H1 (cell line): Measurements from ENCODE around the gene RFK.

Source experiments
- ASH2L ChIP-seq: fragments of 200-600, 300-600 bp; sonication (generic); IDR thresholded peaks from one replicate; pipeline ENCODE4 v1.7.1; 2017; ENCODE audit warnings: low read length
- CEBPB ChIP-seq: IDR thresholded peaks from 2 replicates; pipeline ENCODE4 v1.6.1; 2012; ENCODE audit warnings: low read depth, low read length
- CTCF ChIP-seq, 3 experiments: IDR thresholded peaks; 1 replicate in 2 of 3; 2 replicates in 1 of 3; pipeline versions ENCODE4 v1.5.1 to v1.6.1; 2011; ENCODE audit warnings: low read length in 3 of 3, mild to moderate bottlenecking in 3 of 3, inconsistent platforms in 2 of 3, low read depth in 1 of 3, moderate library complexity in 1 of 3; ENCODE audit not compliant: insufficient read depth in 1 of 3; ENCODE audit errors: control extremely low read depth in 1 of 3
- E2F6 ChIP-seq: IDR thresholded peaks from 2 replicates; pipeline ENCODE4 v1.6.1; 2012; ENCODE audit warnings: inconsistent platforms
- EP300 ChIP-seq, 2 experiments: IDR thresholded peaks; 1 replicate in 1 of 2; 2 replicates in 1 of 2; pipeline ENCODE4 v1.6.1; 2011 to 2012; ENCODE audit warnings: low read depth in 2 of 2, low read length in 2 of 2, mild to moderate bottlenecking in 2 of 2, borderline replicate concordance in 1 of 2, inconsistent platforms in 1 of 2, moderate library complexity in 1 of 2
- JUN ChIP-seq: IDR thresholded peaks from 2 replicates; pipeline ENCODE4 v1.6.1; 2011; ENCODE audit warnings: low read depth, mild to moderate bottlenecking, improper control_type of control experiment, low read length
- MAX ChIP-seq: IDR thresholded peaks from 2 replicates; pipeline ENCODE4 v1.6.1; 2012; ENCODE audit warnings: inconsistent platforms
- POLR2A ChIP-seq, 2 experiments: IDR thresholded peaks; 1 replicate in 1 of 2; 2 replicates in 1 of 2; pipeline ENCODE4 v1.6.1; 2011; ENCODE audit warnings: low read depth in 2 of 2, low read length in 2 of 2, mild to moderate bottlenecking in 2 of 2; ENCODE audit errors: control extremely low read depth in 1 of 2
- RFX5 ChIP-seq: IDR thresholded peaks from 2 replicates; pipeline ENCODE4 v1.6.1; 2011; ENCODE audit warnings: low read depth, low read length, improper control_type of control experiment, borderline replicate concordance
- RXRA ChIP-seq: IDR thresholded peaks from 2 replicates; pipeline ENCODE4 v1.6.1; 2011; ENCODE audit warnings: low read depth, mild to moderate bottlenecking, low read length, moderate library complexity; ENCODE audit not compliant: insufficient read depth

GRCh38 chr9:76419782-76420380 is 25.7 kb upstream of the RFK start:
- TF ChIP-seq CEBPB (no peak), RXRA (no peak), CTCF (IDR thresholded peaks at IDR 0.05; ENCODE audit: control extremely low read depth in 1 of 3, insufficient read depth in 1 of 3, low read depth in 1 of 3, low read length in 3 of 3) (peak in 2 of 3 experiments; percentile 43 to 70; a peak in 3 of 4 replicates), MAX (no peak), JUN (no peak), POLR2A (IDR thresholded peaks at IDR 0.05; ENCODE audit: control extremely low read depth in 1 of 2, low read depth in 2 of 2, low read length in 2 of 2) (no peak), EP300 (IDR thresholded peaks at IDR 0.05; ENCODE audit: borderline replicate concordance in 1 of 2, low read depth in 2 of 2, low read length in 2 of 2) (no peak), ASH2L (no peak), RFX5 (no peak), E2F6 (no peak)
